Raji (cell line): ENCODE results near the gene TAOK1.
A peak's percentile ranks its signal among the peaks of the same experiment; 100 is the strongest.

ENCODE experiments used
- POLR2A ChIP-seq: IDR thresholded peaks from 2 replicates; pipeline ENCODE4 v1.6.1; 2011; ENCODE audit warnings: low read depth, low read length, control low read depth; ENCODE audit not compliant: insufficient read depth

The TAOK1 gene

GRCh38 chr17:29389982-29390850 is at the start of gene TAOK1:
TAOK1 (plus strand) TSS chr17:29390363; CDS start chr17:29451549, 61,186 bp downstream.
- TF ChIP-seq POLR2A: peak; percentile 97

DNA sequence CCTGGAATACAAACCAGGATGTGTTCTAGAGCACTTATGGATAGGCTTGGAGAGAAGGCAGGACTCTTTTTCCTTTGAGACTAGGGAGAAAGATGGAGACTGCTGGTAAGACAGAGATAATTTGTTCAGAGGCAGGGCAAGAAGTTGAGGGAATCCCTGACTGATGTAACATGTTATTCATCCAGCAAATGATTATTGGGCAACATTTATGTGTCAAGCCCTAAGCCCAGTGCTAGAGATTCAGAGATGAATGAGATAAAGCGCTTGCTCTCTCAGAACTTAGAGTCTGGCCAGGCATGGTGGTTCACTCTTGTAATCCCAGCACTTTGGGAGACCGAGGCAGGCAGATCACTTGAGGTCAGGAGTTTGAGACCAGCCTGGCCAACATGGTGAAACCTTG is 48.4 kb upstream of the TAOK1 start:
- TF ChIP-seq POLR2A: no peak

GRCh38 chr17:29342158-29342765 is 47.9 kb upstream of the TAOK1 start:
- TF ChIP-seq POLR2A: no peak

GRCh38 chr17:29344201-29344856 is 45.8 kb upstream of the TAOK1 start:
- TF ChIP-seq POLR2A: no peak

DNA sequence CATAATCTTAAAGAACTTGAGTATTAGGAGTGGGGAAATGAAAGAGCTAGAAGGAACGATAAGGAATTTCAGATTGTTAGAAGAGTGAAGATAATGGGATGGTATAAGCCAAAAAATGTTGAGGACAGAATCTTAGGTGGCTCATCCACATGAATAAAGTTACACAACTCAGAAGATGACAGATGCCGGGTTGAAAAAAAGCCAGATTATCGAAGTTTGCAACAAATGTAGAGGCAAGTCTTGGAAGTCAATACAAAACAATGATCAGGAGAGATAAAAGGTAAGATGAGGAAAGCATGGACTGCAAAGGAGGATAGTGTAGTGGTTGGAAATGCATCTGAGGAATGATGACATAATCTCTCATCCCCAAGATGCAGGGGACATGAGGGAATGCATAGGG is 45.1 kb upstream of the TAOK1 start:
- no peak for TF ChIP-seq POLR2A

GRCh38 chr17:29346462-29346861 is 43.7 kb upstream of the TAOK1 start:
- TF ChIP-seq POLR2A: no peak

DNA sequence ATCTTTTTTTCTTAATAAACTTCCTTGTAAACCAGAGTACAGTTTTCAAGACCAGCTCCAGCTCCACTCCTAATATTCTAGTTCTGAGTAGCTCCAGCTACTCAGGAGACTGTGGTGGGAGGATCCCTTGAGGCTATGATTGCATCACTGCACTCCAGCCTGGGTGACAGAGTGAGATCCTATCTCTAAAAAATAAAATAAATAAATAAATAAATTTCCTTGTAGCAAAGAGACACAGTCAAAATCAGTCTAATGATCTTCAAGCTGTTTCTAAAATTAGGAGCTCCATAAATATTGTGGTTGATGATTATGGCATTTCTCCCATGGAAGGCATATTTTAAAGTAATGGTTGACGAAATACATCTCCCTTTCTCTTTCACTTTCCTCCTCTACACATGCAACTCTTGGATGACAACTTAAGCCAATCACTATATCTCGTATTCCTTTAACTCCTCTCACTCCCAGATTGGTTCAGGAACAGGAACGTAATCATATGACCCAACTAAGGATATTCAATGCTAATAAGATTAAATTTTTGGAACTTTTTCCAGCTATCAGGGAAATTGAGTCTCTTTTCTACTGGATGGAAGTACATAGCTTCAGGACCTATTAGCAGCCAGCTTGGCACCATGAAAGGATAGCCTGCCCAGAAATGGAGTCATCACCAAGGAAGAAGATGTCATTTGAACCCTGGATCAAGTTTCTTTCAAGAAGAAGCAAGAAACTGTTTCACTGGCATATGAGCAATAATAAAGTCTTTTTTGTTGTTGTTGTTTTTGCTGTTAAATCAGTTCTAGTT is 42.1 kb upstream of the TAOK1 start:
- TF ChIP-seq POLR2A: no peak

DNA sequence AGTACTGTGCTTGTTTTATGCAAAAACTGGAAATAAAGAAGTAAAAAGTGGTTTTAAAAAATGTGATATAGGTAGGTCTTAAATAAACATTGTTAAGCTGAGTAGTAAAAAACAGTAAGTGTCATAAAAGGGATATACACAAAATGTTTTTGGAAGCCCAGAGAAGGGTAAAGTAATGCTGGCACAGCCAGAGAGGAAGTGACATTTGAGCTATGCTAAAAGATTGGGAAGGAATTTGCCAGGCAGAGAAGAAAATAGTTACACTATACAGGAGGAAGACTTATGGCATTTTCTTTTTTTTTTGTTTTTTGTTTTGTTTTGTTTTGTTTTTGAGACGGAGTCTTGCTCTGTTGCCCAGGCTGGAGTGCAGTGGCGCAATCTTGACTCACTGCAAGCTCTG is 40.8 kb upstream of the TAOK1 start:
- no peak for TF ChIP-seq POLR2A

- no peak for TF ChIP-seq POLR2A
These were observed 38.0 kb upstream of the TAOK1 start for GRCh38 chr17:29352146-29352545.

DNA sequence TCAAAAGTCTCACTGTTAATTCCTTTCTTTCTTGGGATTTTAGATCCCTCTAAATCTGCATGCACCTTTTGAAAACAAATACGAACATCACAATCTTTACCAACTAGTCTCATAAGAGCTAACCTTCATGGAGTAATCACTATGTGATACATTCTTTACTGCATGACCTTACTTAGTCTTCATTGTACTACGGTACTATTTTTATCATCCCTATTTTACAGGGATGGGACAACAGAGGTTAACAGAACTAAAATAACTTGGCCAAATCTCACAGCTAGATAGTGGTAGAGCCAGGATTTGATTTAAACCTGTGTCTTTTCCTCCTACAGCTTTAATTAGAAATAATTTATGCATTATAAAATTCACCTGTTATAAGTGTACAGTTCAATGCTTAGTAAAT is 32.9 kb upstream of the TAOK1 start:
- TF ChIP-seq POLR2A: no peak

GRCh38 chr17:29357821-29358232 is 32.3 kb upstream of the TAOK1 start:
- no peak for TF ChIP-seq POLR2A

DNA sequence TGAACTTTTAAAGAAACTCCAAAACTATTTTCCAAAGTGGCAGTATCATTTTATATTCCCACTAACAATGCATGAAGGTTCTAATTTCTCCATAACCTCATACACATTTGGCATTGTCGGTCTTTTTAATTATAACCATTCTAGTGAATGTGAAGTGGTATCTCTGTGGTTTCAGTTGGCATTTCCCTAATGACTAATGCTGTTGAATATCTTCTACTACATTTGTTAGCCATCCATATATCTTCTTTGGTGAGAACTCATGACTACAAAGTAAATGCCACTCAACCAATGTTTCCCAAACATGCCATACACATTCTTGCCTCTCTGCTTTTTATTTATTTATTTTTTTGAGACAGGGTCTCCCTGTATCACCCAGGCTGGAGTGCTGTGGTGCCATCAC is 31.7 kb upstream of the TAOK1 start:
- no peak for TF ChIP-seq POLR2A

GRCh38 chr17:29359777-29360176 is 30.4 kb upstream of the TAOK1 start:
- no peak for TF ChIP-seq POLR2A

- no peak for TF ChIP-seq POLR2A
These were observed 26.4 kb upstream of the TAOK1 start for GRCh38 chr17:29363716-29364115.

- TF ChIP-seq POLR2A: no peak
These were observed 25.5 kb upstream of the TAOK1 start for GRCh38 chr17:29364691-29365090.
